ENCODE data around the gene TAC4. TPM values are rescaled to one million over a fixed set of nuclear protein-coding genes. Genes with fewer than 3 reads are reported as not detected.

TAC4 gene
- total and polyA plus RNA-seq, 2 donors (not counting 3 experiments of a cell fraction or from before 2014, with no cell fraction given) = 0.19 TPM; not detected in 1

DNA sequence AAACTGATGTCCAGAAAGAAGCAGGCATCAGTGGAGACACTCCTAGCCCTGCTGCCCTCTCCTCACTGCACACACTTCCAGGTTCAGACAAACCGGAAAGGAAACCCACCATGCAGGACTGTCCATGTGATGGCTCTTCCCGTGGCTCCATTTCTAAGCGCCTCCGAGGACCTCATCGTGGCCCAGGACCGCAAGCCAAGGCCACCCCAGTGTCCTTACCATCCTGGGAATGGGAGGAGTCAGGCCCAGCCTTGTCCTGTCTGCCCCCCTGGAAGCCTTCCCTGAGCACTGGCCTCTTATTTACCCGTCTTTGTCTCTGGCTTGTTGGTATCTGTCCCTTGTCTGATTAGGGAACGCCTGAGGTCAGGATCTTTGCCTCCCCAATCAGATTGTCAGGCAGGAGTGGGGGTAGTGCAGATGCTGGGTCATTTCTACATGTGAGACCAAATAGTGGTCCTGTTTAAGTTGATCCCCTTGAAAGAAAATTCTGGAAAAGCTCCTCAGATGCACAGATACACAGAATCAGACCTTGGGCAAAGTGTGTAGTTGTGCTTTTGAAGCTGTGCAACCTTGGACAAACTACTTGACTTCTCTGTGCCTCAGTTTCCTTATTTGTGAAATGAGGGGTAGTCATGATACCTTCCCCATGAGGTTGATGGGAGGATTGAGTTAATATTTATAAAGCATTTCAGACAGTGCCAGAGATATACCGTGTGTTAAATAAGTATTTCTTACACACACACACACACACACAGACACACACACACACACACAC lies 744 bp downstream of the TAC4 start:
- intact Hi-C loops (cut with micrococcal nuclease) = no loop called here

More for the DNA sequence above, 744 bp downstream of the TAC4 start:
- Histone ChIP-seq H3K27me3 (ENCODE audit: control insufficient read depth in 2 of 2, insufficient read depth in 2 of 2, low read length in 2 of 2) (no peaks in the 10 kb centered on the region), H3K4me1 (ENCODE audit: control insufficient read depth, extremely low read depth, insufficient read depth, low read length) (peaks cover 14% of the 10 kb centered on the region), H2AFZ (ENCODE audit: low read depth, low read length) (no peak overlapping the region), H3K36me3 (ENCODE audit: control insufficient read depth in 2 of 2, extremely low read depth in 1 of 2, insufficient read depth in 2 of 2, low read length in 2 of 2) (peaks cover 0 to 8% of the 10 kb centered on the region in 2 experiments), H3K27ac (ENCODE audit: insufficient read depth, low read depth, low read length) (no peak overlapping the region), H3K4me2 (ENCODE audit: insufficient read depth, low read length) (no peak overlapping the region), H3K79me2 (ENCODE audit: control insufficient read depth, insufficient read depth, low read length) (no peaks in the 10 kb centered on the region), H3K9ac (replicated peaks; ENCODE audit: extremely low read depth, insufficient read depth, low read length) (no peak overlapping the region), H3K9me3 (replicated peaks; ENCODE audit: control insufficient read depth, insufficient read depth, low read length) (no peaks in the 10 kb centered on the region), H4K20me1 (replicated peaks; ENCODE audit: control insufficient read depth, extremely low read depth, insufficient read depth, low read length) (no peaks in the 10 kb centered on the region), H3K4me3 (replicated peaks in 1 of 3; ENCODE audit: insufficient read depth in 1 of 3, low read depth in 1 of 3, low read length in 3 of 3) (no peak overlapping the region), H3K9me1 (replicated peaks; ENCODE audit: control insufficient read depth, extremely low read depth, insufficient read depth, low read length) (no peaks in the 10 kb centered on the region)
- no peak for FAIRE-seq
- DNase-seq (ENCODE audit: low read depth, low spot score) = no peak
- dilution Hi-C loops (cut with MboI; ENCODE audit: extremely low pct_ligation_motif_present, low sequenced_read_pairs) = no loop called here
- CTCF ChIA-PET = interaction anchor here (1.4 to 2.4 kb wide), 3 partner anchors 138 to 290 kb away, joined by 4 to 5 read pairs (median 5); partner anchors contain the start of gene SLC35B1
- POLR2A ChIA-PET = no interaction called here
- TF ChIP-seq POLR2A (IDR thresholded peaks at IDR 0.05; ENCODE audit: low read depth, low read length) (no peak), JUN (IDR thresholded peaks at IDR 0.05; ENCODE audit: borderline replicate concordance, insufficient read depth, insufficient read length, low read depth) (no peak), MYC (IDR thresholded peaks at IDR 0.05; ENCODE audit: low read depth, low read length) (no peak), GATA2 (IDR thresholded peaks at IDR 0.05; ENCODE audit: insufficient read depth, insufficient read length, low read depth, low read length) (no peak), POLR2AphosphoS5 (IDR thresholded peaks at IDR 0.05; ENCODE audit: insufficient read depth, low read depth, low read length) (no peak), FOS (IDR thresholded peaks at IDR 0.05; ENCODE audit: borderline replicate concordance, insufficient read depth, low read length) (no peak), EZH2 (IDR thresholded peaks at IDR 0.05; ENCODE audit: borderline replicate concordance, low read depth, low read length, severe bottlenecking) (no peak)
- TF ChIP-seq, protein P1, sequence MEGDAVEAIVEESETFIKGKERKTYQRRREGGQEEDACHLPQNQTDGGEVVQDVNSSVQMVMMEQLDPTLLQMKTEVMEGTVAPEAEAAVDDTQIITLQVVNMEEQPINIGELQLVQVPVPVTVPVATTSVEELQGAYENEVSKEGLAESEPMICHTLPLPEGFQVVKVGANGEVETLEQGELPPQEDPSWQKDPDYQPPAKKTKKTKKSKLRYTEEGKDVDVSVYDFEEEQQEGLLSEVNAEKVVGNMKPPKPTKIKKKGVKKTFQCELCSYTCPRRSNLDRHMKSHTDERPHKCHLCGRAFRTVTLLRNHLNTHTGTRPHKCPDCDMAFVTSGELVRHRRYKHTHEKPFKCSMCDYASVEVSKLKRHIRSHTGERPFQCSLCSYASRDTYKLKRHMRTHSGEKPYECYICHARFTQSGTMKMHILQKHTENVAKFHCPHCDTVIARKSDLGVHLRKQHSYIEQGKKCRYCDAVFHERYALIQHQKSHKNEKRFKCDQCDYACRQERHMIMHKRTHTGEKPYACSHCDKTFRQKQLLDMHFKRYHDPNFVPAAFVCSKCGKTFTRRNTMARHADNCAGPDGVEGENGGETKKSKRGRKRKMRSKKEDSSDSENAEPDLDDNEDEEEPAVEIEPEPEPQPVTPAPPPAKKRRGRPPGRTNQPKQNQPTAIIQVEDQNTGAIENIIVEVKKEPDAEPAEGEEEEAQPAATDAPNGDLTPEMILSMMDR (IDR thresholded peaks at IDR 0.05; ENCODE audit: extremely low read depth in 1 of 2, insufficient read depth in 1 of 2, low read depth in 1 of 2, low read length in 2 of 2) = no peak
- TF ChIP-seq, protein P2, sequence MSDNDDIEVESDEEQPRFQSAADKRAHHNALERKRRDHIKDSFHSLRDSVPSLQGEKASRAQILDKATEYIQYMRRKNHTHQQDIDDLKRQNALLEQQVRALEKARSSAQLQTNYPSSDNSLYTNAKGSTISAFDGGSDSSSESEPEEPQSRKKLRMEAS (IDR thresholded peaks at IDR 0.05; ENCODE audit: insufficient read depth, insufficient read length) = no peak
- no TSS peak for BruUV-seq (replicated peaks)
